ENCODE measurements around the gene UMAD1. TPM values are rescaled to one million over a fixed set of nuclear protein-coding genes. Genes with fewer than 3 reads are reported as not detected.

The UMAD1 gene
- total RNA-seq, 4 donors from 2014 or later: 15.2 to 28.2 (median 18.7) TPM

GRCh38 chr7:7713730-7714129, 73.2 kb downstream of the UMAD1 start:
- no peak overlapping the region for H3K27ac ChIP-seq
- DNase-seq: no peak
- H3K4me3 ChIP-seq: no peak overlapping the region
- no peaks in the 10 kb centered on the region for H3K27me3 ChIP-seq
- no peaks in the 10 kb centered on the region for H3K36me3 ChIP-seq
- no peaks in the 10 kb centered on the region for H3K4me1 ChIP-seq
- TF ChIP-seq POLR2A (IDR thresholded peaks at IDR 0.05): no peak
- no peak for TF ChIP-seq CTCF (IDR thresholded peaks at IDR 0.05)
- H3K9me3 ChIP-seq: no peaks in the 10 kb centered on the region

GRCh38 chr7:7718492-7718891, 77.9 kb downstream of the UMAD1 start, which contains the start of gene RPA3:
Gene RPA3 (minus strand): TSS chr7:7718607. CDS start chr7:7640418, 78,189 bp downstream.
- TF ChIP-seq CTCF (IDR thresholded peaks at IDR 0.05): no peak
- no peak for TF ChIP-seq POLR2A (IDR thresholded peaks at IDR 0.05)
- no peaks in the 10 kb centered on the region for H3K27me3 ChIP-seq
- no peak within 1 kb of the TSS for H3K27ac ChIP-seq
- H3K4me1 ChIP-seq: no peaks in the 10 kb centered on the region
- H3K9me3 ChIP-seq: no peaks in the 10 kb centered on the region
- H3K4me3 ChIP-seq: no peak within 1 kb of the TSS
- H3K36me3 ChIP-seq: no peaks in the 10 kb centered on the region
- no peak for DNase-seq

GRCh38 chr7:7719236-7719635, 78.7 kb downstream of the UMAD1 start:
- no peak overlapping the region for H3K27ac ChIP-seq

DNA sequence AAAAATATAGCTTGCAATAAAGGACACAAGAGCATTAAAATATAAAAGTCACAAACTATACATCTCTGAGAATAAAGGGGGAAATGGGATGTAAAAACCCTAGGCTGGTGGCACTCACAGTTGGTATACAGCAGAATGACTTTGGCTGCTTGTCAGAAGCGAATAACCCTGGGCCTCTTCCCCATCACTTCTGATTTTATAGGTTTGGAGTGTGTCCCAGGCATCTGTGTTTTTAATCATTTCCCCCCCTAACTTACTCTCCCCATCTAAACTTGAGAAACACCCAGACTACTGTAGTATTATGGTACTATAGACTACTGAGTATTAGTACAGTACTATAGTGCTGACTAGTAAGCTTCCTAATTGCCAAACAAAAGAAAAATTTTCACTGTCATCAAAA, 79.6 kb downstream of the UMAD1 start:
- Histone ChIP-seq H3K27ac (no peak overlapping the region), H3K4me3 (no peak overlapping the region), H3K36me3 (no peaks in the 10 kb centered on the region), H3K4me1 (no peaks in the 10 kb centered on the region), H3K27me3 (no peaks in the 10 kb centered on the region), H3K9me3 (no peaks in the 10 kb centered on the region)
- no peak for DNase-seq
- no peak for TF ChIP-seq CTCF (IDR thresholded peaks at IDR 0.05)

More at GRCh38 chr7:7719236-7719635, 78.7 kb downstream of the UMAD1 start:
- TF ChIP-seq POLR2A (IDR thresholded peaks at IDR 0.05): no peak
- no peak for TF ChIP-seq CTCF (IDR thresholded peaks at IDR 0.05)
- Histone ChIP-seq H3K4me3 (no peak overlapping the region), H3K36me3 (no peaks in the 10 kb centered on the region), H3K9me3 (no peaks in the 10 kb centered on the region), H3K4me1 (no peaks in the 10 kb centered on the region), H3K27me3 (no peaks in the 10 kb centered on the region)
- DNase-seq: no peak

DNA sequence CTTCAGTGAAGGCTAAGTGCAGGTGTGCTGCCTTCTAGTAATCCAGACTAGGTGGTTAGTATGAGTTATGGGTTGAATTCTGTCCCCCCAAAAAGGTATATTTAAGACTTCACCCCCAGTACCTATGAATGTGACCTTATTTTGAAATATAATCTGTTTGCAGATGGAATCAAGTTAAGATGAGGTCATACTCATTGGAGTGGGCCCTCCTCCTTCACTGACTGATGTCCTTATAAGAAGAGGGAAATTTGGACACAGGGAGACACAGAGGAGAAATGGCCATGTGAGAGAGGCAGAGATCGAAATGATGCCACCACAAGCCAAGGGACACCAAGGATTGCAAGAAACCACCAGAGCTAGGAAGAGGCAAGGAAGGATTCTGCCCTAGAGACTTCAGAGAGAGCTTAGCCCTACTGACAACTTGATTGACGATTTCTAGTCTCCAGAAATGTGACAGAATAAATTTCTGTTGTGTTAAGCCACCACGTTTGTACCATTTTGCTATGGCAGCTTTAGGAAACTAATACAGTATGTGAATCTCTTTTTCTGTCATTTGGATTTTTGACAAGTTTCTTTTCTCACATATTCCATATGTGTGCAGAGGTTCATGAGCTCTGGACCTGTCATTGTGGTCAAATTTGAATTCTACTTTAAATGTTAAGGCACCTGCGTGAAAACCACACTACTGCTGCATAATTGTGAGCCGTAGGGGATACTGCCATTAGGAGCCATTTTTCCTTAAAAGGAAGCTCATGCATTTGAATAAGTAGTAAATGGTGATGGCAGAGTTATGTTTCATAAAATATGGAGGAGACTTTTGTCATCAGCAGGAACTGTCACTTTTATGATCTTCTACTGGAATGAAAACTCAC, 80.4 kb downstream of the UMAD1 start:
- no peak overlapping the region for H3K27ac ChIP-seq
- no peaks in the 10 kb centered on the region for H3K4me1 ChIP-seq
- no peak overlapping the region for H3K4me3 ChIP-seq
- no peak for TF ChIP-seq CTCF (IDR thresholded peaks at IDR 0.05)
- TF ChIP-seq POLR2A (IDR thresholded peaks at IDR 0.05): no peak
- H3K9me3 ChIP-seq: no peaks in the 10 kb centered on the region
- H3K27me3 ChIP-seq: no peaks in the 10 kb centered on the region
- DNase-seq: no peak
- no peaks in the 10 kb centered on the region for H3K36me3 ChIP-seq

Data from Peyer's patch (tissue), 4 donors.